Sigmoid colon (tissue), 7 donors: Measurements from ENCODE around the gene CHCHD2. TPM values are rescaled to one million over a fixed set of nuclear protein-coding genes. Genes with fewer than 3 reads are reported as not detected.
"Not testable (repeated sequence)": the region's sequence is repeated elsewhere in the genome, so short reads cannot be mapped to it uniquely, and the experiment has no call there.

ENCODE experiments used
- DNase-seq: peaks from one replicate; pipeline ENCODE4 v3.0.0-alpha.2; 2019
- H3K27ac ChIP-seq, 4 donors: fragments of 200-600 bp; sonication (generic); one replicate each; pipeline ENCODE4 v1.5.1; 2016 to 2019; ENCODE audit warnings: mild to moderate bottlenecking in 1 of 4
- H3K27me3 ChIP-seq, 3 donors: fragments of 200-600 bp; sonication (generic); one replicate each; pipeline ENCODE4 v1.5.1; 2019; ENCODE audit warnings: mild to moderate bottlenecking in 1 of 3
- H3K36me3 ChIP-seq, 4 donors: fragments of 200-600 bp; sonication (generic); one replicate each; pipeline ENCODE4 v1.5.1; 2016 to 2019
- H3K4me1 ChIP-seq, 4 donors: fragments of 200-600 bp; sonication (generic); one replicate each; pipeline ENCODE4 v1.5.1; 2017 to 2019
- H3K4me3 ChIP-seq, 4 donors: fragments of 200-600 bp; sonication (generic); one replicate each; pipeline ENCODE4 v1.5.1; 2017 to 2019; ENCODE audit warnings: mild to moderate bottlenecking in 2 of 4, moderate library complexity in 1 of 4
- H3K9me3 ChIP-seq, 4 donors: fragments of 200-600 bp in 3 of 4; sonication (generic) in 3 of 4; one replicate each; pipeline versions ENCODE4 v1.5.1 to v1.6.1; 2013 to 2019
- CTCF ChIP-seq, 4 experiments: fragments of 450-650 bp in 3 of 4; fragments of 200-600 bp in 1 of 4; IDR thresholded peaks; one replicate each; pipeline ENCODE4 v1.5.1; 2016 to 2019; ENCODE audit warnings: antibody characterized with exemption in 4 of 4, mild to moderate bottlenecking in 3 of 4, moderate library complexity in 2 of 4
- EP300 ChIP-seq, 4 donors: sonication (generic); formaldehyde crosslinking; IDR thresholded peaks; one replicate each; pipeline ENCODE4 v1.6.1; 2017; ENCODE audit warnings: antibody characterized with exemption in 4 of 4
- POLR2A ChIP-seq, 2 donors: fragments of 450-650 bp; IDR thresholded peaks; one replicate each; pipeline ENCODE4 v1.6.1; 2016; ENCODE audit warnings: antibody characterized with exemption in 2 of 2, mild to moderate bottlenecking in 2 of 2, moderate library complexity in 2 of 2
- POLR2AphosphoS5 ChIP-seq, 4 donors: sonication (generic); formaldehyde crosslinking; IDR thresholded peaks; one replicate each; pipeline ENCODE4 v1.6.1; 2017; ENCODE audit warnings: antibody characterized with exemption in 4 of 4
- WGBS, 2 donors: extraction: QIAGEN DNeasy Blood & Tissue Kit; methylation state at CpG; one replicate each; pipeline ENCODE4 v1.1.7; 2013; 5-methylcytosine and 5-hydroxymethylcytosine counted together
- intact Hi-C: fragments of 100-400 bp; cut with DNase I; formaldehyde crosslinking; loops from one replicate; pipeline ENCODE4 v1.15.1; 2023
- polyA plus RNA-seq, 3 donors: library from polyadenylated mRNA; stranded (reverse); fragments of 200-250 nt; gene quantifications; one replicate each; pipeline ENCODE4 v1.2.3, GENCODE V29; 2013
- total RNA-seq, 4 donors: library from RNA; depleted of rRNA; stranded (reverse); fragments of >200 nt; gene quantifications; one replicate each; pipeline ENCODE4 v1.1.0, GENCODE V29; 2016
- donor health status: healthy with polysubstance abuse.
- donor health status: Bipolar disorder and iron deficiency.
- donor health status: healthy.

The CHCHD2 gene
- total and polyA plus RNA-seq, 7 donors, result 315 to 769 (median 508) TPM

- H3K9me3 ChIP-seq, result no peaks in the 10 kb centered on the region
- peaks cover 0 to 49% (median 7%) of the 10 kb centered on the region in 4 donors for H3K36me3 ChIP-seq
- H3K4me1 ChIP-seq, result peaks cover 0 to 36% (median 33%) of the 10 kb centered on the region in 4 donors
- TF ChIP-seq CTCF (IDR thresholded peaks at IDR 0.05) (no peak), POLR2AphosphoS5 (IDR thresholded peaks at IDR 0.05) (no peak), EP300 (IDR thresholded peaks at IDR 0.05) (no peak), POLR2A (IDR thresholded peaks at IDR 0.05) (no peak)
- H3K27ac ChIP-seq, result peak overlapping the region in 3 of 4 donors; percentile 42 to 61 (median 44)
- H3K4me3 ChIP-seq, result no peak overlapping the region
- intact Hi-C loops, result no loop called here
- WGBS, 2 donors, result 51 to 70% methylated on average over 13 of the region's 13 CpGs
- no peaks in the 10 kb centered on the region for H3K27me3 ChIP-seq
- peak; percentile 79 for DNase-seq
These were observed 23.0 kb downstream of the CHCHD2 start for GRCh38 chr7:56083150-56083785.

- H3K36me3 ChIP-seq, result peaks cover 4 to 49% (median 10%) of the 10 kb centered on the region in 4 donors
- no peak for TF ChIP-seq EP300 (IDR thresholded peaks at IDR 0.05)
- no peak for TF ChIP-seq POLR2AphosphoS5 (IDR thresholded peaks at IDR 0.05)
- no peak for TF ChIP-seq POLR2A (IDR thresholded peaks at IDR 0.05)
- TF ChIP-seq CTCF (IDR thresholded peaks at IDR 0.05), result no peak
- no peaks in the 10 kb centered on the region for H3K9me3 ChIP-seq
- H3K4me3 ChIP-seq, result no peak overlapping the region
- intact Hi-C loops, result no loop called here
- DNase-seq, result peak; percentile 64
- H3K4me1 ChIP-seq, result peaks cover 0 to 36% (median 33%) of the 10 kb centered on the region in 4 donors
- 94 to 96% methylated on average over 29 of the region's 29 CpGs for WGBS, 2 donors
- H3K27me3 ChIP-seq, result no peaks in the 10 kb centered on the region
- H3K27ac ChIP-seq, result peak overlapping the region in 1 of 4 donors; percentile 86
These were observed 24.5 kb downstream of the CHCHD2 start for GRCh38 chr7:56081626-56082340.

- H3K27me3 ChIP-seq, H3K4me3 ChIP-seq, H3K9me3 ChIP-seq, DNase-seq, intact Hi-C loops: not testable (repeated sequence)
- 95 to 96% methylated on average over 28 of the region's 28 CpGs for WGBS, 2 donors
- Histone ChIP-seq H3K4me1 (peaks cover 0 to 36% (median 33%) of the 10 kb centered on the region in 4 donors), H3K27ac (peak overlapping the region in 3 of 4 donors; percentile 79 to 86 (median 84)), H3K36me3 (peaks cover 0 to 46% (median 10%) of the 10 kb centered on the region in 4 donors)
These were observed 25.4 kb downstream of the CHCHD2 start for GRCh38 chr7:56080726-56081435.

GRCh38 chr7:56079450-56080185, 26.7 kb downstream of the CHCHD2 start:
- H3K27ac ChIP-seq, result peak overlapping the region; percentile 70 to 86 (median 82)
- no peaks in the 10 kb centered on the region for H3K27me3 ChIP-seq
- intact Hi-C loops, result loop anchor here (2.0 kb wide), 1 partner anchor 27 kb away; the partner anchor contains the start of gene CHCHD2
- H3K4me1 ChIP-seq, result peaks cover 0 to 38% (median 36%) of the 10 kb centered on the region in 4 donors
- peak; percentile 69 to 80 (median 76) for TF ChIP-seq CTCF (IDR thresholded peaks at IDR 0.05)
- TF ChIP-seq POLR2AphosphoS5 (IDR thresholded peaks at IDR 0.05), result peak in 3 of 4 donors; percentile 53 to 67 (median 58)
- TF ChIP-seq POLR2A (IDR thresholded peaks at IDR 0.05), result no peak
- no peak for TF ChIP-seq EP300 (IDR thresholded peaks at IDR 0.05)
- DNase-seq, result peak; percentile 94
- H3K9me3 ChIP-seq, result no peaks in the 10 kb centered on the region
- peaks cover 0 to 36% (median 10%) of the 10 kb centered on the region in 4 donors for H3K36me3 ChIP-seq
- 63 to 70% methylated on average over 12 of the region's 12 CpGs for WGBS, 2 donors
- H3K4me3 ChIP-seq, result no peak overlapping the region
